Hypothalamus (tissue), 51 donors: ENCODE measurements around the gene ADAT1.

Experiments
- DNase-seq, 51 donors: peaks; one replicate each; lab custom pipeline; 2025; lab: John Stamatoyannopoulos, UW

The ADAT1 gene, protein sequence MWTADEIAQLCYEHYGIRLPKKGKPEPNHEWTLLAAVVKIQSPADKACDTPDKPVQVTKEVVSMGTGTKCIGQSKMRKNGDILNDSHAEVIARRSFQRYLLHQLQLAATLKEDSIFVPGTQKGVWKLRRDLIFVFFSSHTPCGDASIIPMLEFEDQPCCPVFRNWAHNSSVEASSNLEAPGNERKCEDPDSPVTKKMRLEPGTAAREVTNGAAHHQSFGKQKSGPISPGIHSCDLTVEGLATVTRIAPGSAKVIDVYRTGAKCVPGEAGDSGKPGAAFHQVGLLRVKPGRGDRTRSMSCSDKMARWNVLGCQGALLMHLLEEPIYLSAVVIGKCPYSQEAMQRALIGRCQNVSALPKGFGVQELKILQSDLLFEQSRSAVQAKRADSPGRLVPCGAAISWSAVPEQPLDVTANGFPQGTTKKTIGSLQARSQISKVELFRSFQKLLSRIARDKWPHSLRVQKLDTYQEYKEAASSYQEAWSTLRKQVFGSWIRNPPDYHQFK

DNA sequence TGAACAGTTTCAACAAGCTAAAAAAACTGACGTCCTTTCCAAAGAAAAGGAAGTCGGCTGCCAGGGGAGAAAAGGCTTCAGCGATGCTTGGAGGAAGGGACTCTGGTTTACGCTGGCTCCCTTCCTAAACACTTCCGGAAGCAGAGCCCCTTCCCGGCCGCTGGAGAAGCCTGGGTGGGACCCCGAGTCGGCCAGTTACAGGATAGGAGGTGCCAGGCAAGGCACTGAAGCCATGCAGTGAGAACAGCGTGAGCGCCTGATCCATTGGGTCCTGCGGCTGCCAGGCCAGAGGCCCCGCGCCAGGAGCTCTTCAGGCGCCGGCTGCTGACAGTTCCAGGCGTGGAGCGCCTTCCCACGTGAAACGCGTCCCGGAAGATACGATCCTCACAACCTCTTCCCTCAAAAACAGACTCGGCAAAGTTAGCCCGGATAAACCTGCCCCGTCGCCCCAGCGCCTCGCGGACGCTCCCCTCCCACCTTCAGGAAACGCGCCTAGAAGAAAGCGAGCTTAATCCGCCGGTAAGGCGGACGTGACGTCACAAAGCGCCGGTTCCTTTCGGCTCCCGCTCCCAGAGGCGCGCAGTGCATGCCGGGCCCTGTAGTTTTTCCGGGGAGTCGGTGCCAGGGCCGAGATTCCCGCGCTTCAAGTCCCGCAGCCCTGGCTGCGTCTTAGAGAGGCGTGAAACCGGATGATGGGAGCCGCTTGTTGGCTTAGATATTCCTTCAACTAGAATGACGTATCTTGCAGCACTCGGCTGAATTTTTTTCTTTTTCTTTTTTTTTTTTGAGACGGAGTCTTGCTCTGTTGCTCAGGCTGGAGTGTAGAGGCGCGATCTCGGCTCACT lies at the start of gene ADAT1:
Gene ADAT1, minus strand, starts transcription at position 521 of the 845 bp plus-strand sequence. CDS start 2,482 bp downstream, outside the sequence.
- peak; percentile 80 to 99 (median 93) for DNase-seq

DNA sequence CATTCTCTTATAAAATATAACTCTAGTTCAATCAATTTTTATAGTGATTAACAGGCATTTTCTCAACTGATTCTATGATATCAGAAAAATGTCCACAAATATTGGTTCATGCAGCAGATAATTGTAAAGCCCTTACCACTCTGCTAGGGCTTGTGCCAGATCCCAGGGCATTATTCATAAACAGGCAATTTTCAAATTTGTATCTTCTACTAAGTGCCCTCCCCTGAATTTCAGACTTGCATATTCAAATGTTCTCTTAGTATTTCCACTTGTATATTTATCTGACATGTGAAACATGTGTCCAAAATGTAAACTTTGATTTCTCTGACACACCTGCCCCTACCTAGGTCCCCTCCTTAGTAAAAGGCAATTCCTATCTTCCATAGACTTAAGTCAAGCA lies 44.4 kb upstream of the ADAT1 start:
- DNase-seq, result no peak

DNA sequence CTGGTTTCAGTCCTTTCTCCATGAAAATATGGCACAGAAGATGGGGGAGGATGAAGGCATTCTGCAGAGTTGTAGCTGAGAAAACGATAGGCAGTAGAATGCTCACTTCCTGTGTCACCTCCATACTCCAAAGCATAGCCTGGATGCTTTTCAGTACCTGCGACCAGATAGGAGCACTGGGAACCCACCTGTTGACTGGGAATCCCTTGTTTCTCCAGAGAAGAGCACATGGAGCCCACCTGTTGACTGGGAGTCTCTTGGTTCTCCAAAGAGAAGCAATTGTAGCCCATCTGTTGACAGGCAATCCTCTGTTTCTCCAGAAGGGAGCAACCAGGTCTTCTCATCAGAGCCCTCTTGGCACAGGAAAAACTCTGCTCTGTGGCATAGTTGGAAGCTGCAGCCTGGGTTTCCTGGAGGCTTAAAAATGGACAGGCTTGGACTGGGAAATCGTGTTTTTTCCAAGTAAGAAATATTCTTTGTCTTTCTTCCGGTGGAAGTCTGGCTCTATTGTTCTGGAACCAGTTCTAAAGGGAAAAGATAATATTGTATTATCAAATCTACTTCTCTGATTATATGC lies 37.7 kb upstream of the ADAT1 start:
- peak in 5 of 51 donors; percentile 3 to 43 (median 11) for DNase-seq

DNA sequence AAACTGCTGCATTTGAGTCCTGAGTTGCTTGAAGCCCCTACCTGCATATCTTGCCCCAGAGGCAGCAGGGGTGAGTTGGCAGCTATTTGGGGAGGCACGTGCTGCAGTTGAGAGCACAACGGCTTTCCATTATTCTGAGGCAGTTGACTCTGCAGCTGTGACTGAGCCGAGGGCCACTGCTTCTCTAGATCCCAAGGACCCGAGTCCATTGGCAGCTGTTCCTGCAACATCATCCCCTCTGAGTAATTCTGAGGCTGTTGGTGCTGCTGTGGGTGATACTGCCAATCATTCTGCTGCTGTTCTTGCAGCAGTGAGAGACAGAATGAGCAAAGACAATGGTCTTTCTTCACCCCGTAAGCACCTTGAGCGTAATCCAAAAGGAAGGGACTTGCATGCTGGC lies 37.2 kb upstream of the ADAT1 start:
- DNase-seq, result peak in 27 of 51 donors; percentile 5 to 60 (median 28)

DNA sequence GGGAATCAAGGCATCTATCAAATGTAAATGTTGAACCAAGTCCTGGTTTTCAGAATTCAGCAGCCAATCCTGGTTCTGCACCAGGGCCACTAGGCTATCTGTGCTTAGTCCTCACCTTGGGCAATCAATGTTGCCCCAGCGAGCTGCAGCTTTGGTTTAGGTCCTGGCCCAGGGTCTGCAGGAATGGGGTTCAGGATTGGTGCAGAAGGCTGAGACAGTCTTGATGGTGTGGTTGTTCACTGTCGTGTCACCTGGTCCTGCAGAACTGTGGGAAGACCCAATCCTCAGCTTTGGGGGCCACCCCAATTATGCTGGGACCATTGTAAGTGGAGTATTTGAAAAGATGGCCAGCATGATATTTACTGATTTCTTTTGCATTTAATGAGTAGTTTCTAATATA lies 35.1 kb upstream of the ADAT1 start:
- DNase-seq, result no peak

DNA sequence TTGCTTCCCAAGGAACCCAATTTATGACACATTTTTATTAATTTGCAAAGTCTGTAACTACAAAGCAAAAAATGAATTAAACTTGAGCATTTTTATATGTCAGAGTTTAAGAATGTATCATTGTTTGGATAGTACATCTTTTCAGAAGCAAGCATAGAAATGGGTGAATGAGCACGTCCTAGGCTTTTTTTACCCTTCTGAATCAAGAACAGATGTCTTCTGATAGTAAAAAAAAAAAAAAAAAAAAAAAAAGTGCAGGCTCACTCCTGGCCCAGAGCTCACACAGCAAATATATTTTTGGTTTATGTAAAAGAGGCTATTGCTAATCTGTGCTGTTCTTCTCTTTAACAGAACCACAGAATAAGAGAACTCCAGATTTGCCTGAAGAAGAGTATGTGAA lies 30.8 kb upstream of the ADAT1 start:
- no peak for DNase-seq

DNA sequence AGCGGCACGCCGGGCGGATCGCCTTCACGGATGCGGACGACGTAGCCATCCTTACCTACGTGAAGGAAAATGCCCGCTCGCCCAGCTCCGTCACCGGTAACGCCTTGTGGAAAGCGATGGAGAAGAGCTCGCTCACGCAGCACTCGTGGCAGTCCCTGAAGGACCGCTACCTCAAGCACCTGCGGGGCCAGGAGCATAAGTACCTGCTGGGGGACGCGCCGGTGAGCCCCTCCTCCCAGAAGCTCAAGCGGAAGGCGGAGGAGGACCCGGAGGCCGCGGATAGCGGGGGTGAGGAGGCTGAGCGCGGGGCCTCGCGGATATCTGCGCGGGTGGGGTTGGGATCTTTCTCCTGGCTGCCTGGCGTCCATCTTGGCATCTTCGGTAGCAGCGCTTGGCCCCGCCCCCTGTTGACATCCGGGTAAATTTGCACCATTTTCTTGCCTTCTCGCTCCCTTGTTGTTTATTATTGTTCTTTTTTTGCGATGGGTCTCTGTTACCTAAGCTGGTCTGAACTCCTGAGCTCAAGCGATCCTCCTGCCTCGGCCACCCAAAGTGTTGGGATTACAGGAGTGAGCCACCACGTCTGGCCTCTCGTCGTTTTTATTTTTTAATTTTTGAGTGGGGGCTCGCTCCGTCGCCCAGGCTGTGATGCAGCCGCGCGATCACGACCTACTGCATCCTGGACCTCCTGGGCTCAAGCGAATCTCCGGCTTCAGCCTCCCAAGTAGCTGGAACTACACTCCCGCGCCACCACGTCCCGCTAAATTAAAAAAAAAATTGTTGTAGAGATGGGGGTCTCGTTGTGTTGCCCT lies 25.4 kb upstream of the ADAT1 start:
- peak; percentile 35 to 89 (median 71) for DNase-seq

DNA sequence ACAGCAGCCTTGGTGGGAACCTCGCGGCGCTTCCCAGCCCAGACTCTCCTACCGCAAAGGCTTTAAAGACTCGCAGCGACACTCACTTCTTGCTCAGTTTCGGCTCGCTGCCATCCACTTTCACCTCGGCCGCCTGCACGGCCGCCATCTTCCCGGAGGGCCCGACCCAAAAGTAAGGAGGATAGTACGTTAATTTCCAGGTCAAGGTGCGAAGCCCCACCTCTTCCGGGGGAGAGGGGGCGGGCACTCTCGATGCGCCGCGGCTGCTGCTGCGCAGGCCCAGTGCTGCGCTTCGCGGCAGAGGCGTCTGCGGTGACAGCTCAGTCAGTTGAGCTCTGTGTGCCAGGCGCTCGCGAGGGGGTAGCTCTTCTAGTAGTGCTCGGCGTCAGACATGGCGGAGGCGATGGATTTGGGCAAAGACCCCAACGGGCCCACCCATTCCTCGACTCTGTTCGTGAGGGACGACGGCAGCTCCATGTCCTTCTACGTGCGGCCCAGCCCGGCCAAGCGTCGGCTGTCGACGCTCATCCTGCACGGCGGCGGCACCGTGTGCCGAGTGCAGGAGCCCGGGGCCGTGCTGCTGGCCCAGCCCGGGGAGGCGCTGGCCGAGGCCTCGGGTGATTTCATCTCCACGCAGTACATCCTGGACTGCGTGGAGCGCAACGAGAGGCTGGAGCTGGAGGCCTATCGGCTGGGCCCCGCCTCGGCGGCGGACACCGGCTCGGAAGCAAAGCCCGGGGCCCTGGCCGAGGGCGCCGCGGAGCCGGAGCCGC lies 24.6 kb upstream of the ADAT1 start, which contains the start of the genes KARS1 and TERF2IP:
Gene KARS1, minus strand, starts transcription at position 174 of the 773 bp plus-strand sequence. Its CDS starts 26 bp downstream, at position 148.
Gene TERF2IP, plus strand, starts transcription at position 282 of the 773 bp plus-strand sequence. Its CDS starts 110 bp downstream, at position 392.
- DNase-seq, result peak; percentile 66 to 96 (median 90)

DNA sequence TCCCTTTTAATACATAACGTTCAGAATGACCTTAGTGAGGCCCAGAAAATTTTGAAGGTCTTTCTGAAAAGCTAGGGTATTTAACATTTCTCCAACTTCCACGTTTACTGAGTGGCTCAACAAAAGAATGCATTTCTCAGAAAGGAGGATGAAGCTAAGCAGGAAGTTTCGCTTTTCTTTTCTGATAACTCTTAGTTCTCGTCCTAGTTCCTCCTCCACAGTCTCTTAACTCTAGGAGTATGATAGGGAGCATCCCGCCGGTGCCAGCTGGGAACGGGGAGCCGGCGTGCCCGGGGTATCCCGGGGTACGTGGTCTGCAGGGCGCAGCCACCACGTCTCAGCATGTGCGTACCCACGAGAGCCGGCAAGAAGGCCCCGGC lies 24.0 kb upstream of the ADAT1 start:
- DNase-seq, result peak in 1 of 51 donors; percentile 54

DNA sequence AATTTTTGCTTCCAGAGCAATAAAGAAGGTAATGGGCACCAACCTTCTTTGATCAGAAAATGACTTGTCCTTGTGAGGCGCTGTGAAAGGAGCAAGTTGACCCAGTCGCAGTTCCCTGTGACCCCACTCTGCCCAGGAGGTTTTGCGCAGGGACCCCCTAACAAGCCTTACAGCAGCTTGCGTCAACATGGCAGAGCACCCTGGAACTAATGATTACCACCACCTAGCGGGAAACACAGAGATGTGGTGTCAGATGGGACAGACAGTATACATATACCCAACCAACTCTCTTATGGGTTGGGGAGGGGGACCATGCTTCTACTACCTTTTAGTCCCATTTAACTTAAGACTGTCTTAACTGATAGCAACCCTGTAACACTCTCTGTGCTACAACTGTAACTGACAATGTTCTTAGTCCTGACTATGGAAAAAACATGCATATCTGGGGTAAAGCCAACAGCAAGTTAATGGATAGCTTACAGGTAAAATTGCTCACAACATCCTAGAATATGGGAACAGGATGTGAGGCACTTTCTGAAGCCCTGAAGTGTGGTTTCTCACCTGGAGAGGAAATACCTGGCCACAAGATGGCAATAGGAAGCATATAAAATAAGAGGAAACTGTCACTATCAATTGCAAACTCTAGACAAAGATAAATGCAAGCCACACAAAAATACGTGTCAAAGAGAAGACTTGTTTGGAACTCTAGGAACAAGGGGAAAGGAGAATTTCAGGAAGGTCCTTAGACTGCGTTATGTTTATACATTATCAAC lies 21.3 kb upstream of the ADAT1 start:
- no peak for DNase-seq

DNA sequence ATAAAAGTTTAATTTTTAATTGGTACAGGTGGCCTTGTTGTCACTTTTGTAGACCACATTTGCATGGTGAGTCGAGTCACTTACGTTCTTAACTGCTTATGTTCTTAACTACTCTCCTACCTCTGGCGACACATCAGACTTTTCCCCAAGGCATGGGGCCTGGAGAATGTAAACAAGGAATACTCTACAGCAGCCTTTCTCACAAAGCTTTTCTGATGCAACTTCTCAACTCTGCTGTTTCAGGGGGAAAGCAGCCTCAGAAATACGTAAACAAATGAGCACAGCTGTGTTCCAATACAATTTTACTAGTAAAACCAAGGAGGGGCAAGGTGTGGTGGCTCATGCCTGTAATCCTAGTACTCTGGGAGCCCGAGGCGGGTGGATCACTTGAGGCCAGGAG lies 17.5 kb upstream of the ADAT1 start:
- no peak for DNase-seq

DNA sequence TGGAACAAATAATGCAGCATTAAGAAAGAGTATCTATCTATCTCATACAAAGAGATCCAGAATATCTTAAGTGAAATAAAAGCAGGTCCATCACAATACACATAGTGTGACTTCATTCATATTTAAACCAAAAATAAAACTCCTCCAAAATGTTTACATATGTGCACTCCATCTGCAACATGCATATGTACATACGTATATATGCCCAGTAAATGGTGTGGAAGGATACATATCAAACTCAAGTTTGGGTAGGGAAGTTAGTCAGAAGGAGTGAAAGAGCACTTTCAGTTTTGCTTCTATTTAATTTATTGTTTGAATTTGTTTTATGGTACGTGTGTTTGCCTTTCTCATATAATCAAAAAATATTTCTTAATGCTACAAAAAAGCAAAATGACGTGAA lies 12.0 kb upstream of the ADAT1 start:
- DNase-seq, result no peak

DNA sequence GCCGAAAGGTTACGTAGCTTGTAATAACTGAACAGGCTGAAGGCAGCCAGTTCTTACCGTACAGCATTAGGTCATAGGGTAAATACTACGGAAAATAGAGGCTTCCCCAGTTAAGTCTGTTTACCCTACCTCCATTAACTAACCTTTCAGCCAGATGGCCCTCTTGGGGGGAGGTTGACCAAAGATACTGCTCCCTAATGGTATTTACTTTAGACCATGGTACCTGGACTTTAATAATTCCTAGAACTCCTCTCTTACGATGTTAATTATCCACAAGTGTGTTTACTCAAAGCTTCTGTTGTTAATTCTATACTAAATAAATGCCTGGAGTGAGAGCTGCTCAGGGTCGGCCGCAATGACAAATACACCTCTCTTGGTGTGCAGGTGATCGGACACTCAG lies 9.8 kb upstream of the ADAT1 start:
- no peak for DNase-seq

DNA sequence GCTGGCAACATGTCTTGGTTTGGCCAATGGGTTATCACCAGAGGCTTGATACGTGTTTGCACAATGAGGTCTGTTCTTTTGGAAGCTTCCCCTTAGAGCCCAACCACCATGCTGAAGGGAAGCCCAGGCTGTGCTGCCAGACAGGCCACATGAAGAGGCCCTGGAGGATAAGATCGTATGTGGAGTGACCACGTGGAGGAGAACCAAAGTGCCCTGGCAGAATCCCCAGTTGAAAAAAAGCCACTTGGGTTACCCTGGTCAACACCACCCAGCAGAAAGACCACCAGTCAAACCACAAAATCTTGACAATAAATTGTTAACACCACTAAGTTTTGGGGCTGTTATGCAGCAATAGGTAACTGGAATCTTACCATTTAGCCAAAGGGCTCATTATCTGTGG lies 7.0 kb upstream of the ADAT1 start:
- no peak for DNase-seq

DNA sequence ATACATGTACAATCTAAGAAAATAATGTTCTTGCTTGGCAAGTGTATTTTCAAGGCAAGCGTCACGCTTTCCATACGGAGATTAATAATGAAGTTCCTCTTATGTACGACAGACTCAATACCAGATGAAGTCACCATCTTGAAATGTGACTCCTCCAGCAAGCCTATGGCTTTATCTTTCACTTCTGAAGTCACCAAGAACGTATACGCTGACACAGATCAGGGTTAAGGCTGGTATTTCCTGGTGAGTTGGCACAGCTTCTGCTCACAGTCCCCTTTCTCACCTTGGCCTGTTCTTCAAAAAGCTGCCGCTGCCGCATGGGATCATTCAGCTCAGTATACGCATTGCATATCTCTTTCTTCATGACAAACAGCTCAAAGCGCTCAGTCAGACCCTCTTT lies 6.1 kb upstream of the ADAT1 start:
- no peak for DNase-seq

DNA sequence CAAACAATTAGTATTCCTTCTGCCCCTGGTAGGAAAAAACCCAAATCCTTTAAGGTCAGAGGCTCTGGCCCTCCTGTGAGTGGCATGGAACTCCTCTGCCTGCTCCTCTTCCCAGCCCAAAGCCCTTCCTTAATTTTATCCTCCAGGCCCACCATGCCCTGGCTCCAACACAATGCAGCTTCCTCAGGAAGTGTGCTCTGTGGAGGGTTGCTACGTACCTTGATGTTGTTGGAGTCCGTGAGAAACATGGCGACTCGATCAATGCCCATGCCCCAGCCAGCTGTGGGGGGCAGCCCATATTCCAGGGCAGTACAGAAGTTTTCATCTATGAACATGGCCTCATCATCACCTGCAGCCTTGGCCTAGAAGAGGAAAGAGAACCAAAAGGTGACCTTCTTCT lies 5.3 kb upstream of the ADAT1 start:
- no peak for DNase-seq

DNA sequence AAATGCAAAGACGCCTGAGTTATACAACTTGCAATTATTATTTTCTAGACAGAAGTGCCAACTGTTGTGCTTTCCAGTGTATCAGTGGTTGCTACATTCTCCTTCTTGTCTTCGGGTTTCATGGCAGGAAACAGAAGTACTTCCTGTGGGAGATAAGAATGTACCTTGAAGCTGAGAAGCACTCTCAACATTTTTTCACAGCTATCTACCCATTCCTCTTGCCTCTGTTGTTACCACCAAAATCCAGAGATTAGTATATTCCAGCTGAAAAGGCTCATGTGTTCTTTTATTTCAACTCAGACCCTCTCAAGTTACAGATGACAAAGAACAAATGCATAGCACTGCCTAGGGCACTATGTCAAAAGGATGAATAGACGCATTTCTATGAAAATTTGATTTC lies 4.8 kb upstream of the ADAT1 start:
- DNase-seq, result no peak

DNA sequence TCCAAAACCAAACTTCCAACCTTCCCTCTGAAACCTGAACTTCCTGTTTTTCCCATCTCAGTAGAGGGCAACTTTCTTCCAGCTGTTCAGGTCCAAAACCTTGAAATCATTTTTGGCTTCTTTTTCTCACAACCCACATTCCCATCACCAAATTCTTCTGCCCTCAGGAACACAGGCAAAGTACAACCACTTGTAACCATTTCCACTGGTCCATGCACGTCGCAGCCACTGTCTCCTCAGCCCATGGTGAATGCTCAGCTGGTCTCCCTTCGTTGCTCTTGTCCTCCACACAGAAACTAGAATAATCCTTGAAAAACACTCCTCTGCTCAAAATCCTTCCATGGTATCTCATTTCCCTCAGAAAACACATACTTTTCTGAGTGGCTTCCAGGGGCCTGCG lies 3.7 kb upstream of the ADAT1 start:
- DNase-seq, result no peak

DNA sequence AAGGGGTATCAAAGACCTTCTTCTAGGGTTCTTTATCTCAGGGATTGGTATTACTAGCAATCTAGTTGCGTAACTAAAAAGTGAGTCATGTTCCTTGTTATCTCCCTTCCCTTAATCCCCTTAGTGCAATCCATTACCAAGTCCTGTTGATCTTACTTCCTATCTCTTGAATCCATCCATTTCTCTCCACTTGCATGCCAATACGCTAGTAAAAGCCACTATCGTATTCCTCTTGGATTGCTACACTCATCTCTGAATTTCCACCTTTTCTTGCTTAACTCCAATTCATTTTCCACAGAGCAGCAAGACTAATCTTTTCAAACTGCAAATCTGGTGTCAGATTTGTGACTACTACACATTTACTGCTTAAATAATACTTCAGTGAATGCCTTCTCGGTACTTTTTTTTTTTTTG lies 1.8 kb upstream of the ADAT1 start:
- DNase-seq, result no peak
